ENCODE measurements around the gene HDAC9.

DNA sequence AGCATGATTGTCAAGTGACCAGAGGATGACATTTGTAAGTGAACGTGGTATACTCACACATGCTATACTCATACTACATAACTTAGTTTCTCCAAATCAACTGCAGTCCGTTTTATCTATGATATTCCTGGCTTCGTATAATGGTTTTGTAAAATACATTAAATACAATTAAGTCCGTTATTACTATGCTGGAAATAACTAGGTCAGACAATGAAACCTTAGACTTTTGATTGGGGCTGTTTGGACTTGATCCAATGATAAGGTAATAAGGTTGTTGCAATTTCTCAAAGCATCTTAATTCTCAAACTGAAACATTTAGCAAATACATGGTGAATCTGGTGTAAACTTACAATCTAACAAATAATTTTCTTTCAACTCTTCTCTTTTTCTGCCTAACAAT is 504.9 kb downstream of the HDAC9 start:
- TF ChIP-seq, protein P1, sequence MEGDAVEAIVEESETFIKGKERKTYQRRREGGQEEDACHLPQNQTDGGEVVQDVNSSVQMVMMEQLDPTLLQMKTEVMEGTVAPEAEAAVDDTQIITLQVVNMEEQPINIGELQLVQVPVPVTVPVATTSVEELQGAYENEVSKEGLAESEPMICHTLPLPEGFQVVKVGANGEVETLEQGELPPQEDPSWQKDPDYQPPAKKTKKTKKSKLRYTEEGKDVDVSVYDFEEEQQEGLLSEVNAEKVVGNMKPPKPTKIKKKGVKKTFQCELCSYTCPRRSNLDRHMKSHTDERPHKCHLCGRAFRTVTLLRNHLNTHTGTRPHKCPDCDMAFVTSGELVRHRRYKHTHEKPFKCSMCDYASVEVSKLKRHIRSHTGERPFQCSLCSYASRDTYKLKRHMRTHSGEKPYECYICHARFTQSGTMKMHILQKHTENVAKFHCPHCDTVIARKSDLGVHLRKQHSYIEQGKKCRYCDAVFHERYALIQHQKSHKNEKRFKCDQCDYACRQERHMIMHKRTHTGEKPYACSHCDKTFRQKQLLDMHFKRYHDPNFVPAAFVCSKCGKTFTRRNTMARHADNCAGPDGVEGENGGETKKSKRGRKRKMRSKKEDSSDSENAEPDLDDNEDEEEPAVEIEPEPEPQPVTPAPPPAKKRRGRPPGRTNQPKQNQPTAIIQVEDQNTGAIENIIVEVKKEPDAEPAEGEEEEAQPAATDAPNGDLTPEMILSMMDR (IDR thresholded peaks at IDR 0.05; ENCODE audit: insufficient read depth, low read depth, low read length) = no peak
- TF ChIP-seq EZH2 (IDR thresholded peaks at IDR 0.05; ENCODE audit: insufficient read depth, low read length) = no peak

Data from astrocyte (in vitro differentiated cells and primary cell).